ENCODE data around the gene ABCA12. TPM values are rescaled to one million over a fixed set of nuclear protein-coding genes. Genes with fewer than 3 reads are reported as not detected.

ABCA12 gene
- total and polyA plus RNA-seq, 2 of the 13 experiments (the other 11 are each of a cell fraction or from before 2014, with no cell fraction given): 0.02 to 0.07 TPM

- Histone ChIP-seq H3K27ac (ENCODE audit: extremely low read length, insufficient read depth, low read length) (no peak overlapping the region), H3K4me3 (replicated peaks in 1 of 3; ENCODE audit: insufficient read depth in 1 of 3, low read depth in 2 of 3, low read length in 3 of 3) (no peak overlapping the region), H3K4me2 (ENCODE audit: low read depth, low read length) (no peak overlapping the region), H3K4me1 (ENCODE audit: insufficient read depth, low read length) (no peaks in the 10 kb centered on the region), H3K36me3 (replicated peaks in 1 of 2; ENCODE audit: control insufficient read depth in 1 of 2, insufficient read depth in 2 of 2, low read length in 2 of 2) (no peaks in the 10 kb centered on the region), H3K9me3 (ENCODE audit: low read length) (no peaks in the 10 kb centered on the region), H3K79me2 (ENCODE audit: insufficient read depth, low read length) (no peaks in the 10 kb centered on the region), H4K20me1 (ENCODE audit: insufficient read depth, low read length) (no peaks in the 10 kb centered on the region), H2AFZ (ENCODE audit: low read length) (no peak overlapping the region), H3K27me3 (ENCODE audit: control insufficient read depth in 1 of 2, insufficient read depth in 2 of 2, low read length in 2 of 2) (no peaks in the 10 kb centered on the region), H3K9ac (ENCODE audit: insufficient read depth, low read depth, low read length) (no peak overlapping the region)
- no peak for TF ChIP-seq SUZ12 (IDR thresholded peaks at IDR 0.05; ENCODE audit: low read depth, low read length)
- TF ChIP-seq ZNF281 (CRISPR knock-in tag; IDR thresholded peaks at IDR 0.05; ENCODE audit: borderline replicate concordance): no peak
- TF ChIP-seq NR2C2 (CRISPR knock-in tag; IDR thresholded peaks at IDR 0.05; ENCODE audit: borderline replicate concordance): no peak
- no peak for TF ChIP-seq KLF16 (CRISPR knock-in tag; IDR thresholded peaks at IDR 0.05)
- no peak for TF ChIP-seq MED13 (CRISPR knock-in tag; IDR thresholded peaks at IDR 0.05)
- ATAC-seq: no peak
- CTCF ChIA-PET (ENCODE audit: low intra/inter-chr PET ratio, low total read pairs): no interaction called here
- BruUV-seq (replicated peaks): no TSS peak
- in situ Hi-C loops (cut with HindIII; ENCODE audit: extremely low pct_ligation_motif_present, low pct_unique_long_range_greater_than_20kb) (no loop called here), intact Hi-C loops (cut with micrococcal nuclease; ENCODE audit: unreplicated experiment) (no loop called here)
- 0% methylated on average over 2 of the region's 2 CpGs for WGBS (ENCODE audit: low lambda C conversion rate)
- FAIRE-seq: no peak
- DNase-seq (ENCODE audit: low spot score): no peak
- POLR2A ChIA-PET: no interaction called here
Observed at GRCh38 chr2:215031321-215031720, 107.1 kb downstream of the ABCA12 start.

DNA sequence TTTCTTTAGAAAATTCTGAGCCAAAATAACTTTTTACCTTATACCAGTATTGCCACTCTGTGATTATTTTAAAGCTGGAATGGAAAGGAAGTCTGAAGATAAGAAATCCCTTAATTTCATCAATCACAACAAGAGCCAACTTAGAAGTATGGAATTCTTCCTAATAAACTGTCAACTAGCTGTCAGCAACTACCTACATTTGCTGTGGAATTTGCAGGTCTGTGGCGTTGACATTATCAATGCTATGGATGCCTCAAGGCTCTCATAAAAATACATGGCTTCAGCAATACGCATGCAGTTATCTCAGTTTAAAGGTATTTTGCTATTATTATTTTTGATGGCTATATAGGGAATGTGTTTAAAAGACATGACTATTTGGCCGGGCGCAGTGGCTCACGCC lies 108.5 kb downstream of the ABCA12 start:
- CTCF ChIA-PET (ENCODE audit: low intra/inter-chr PET ratio, low total read pairs): no interaction called here
- FAIRE-seq: no peak

More for the DNA sequence above, 108.5 kb downstream of the ABCA12 start:
- BruUV-seq (replicated peaks): no TSS peak
- no peaks in the 10 kb centered on the region for H3K9me3 ChIP-seq (ENCODE audit: low read length)
- H3K27ac ChIP-seq (ENCODE audit: extremely low read length, insufficient read depth, low read length): no peak overlapping the region
- ATAC-seq (no peak), DNase-seq (ENCODE audit: low spot score) (no peak)
- H2AFZ ChIP-seq (ENCODE audit: low read length): no peak overlapping the region
- no peaks in the 10 kb centered on the region for H3K79me2 ChIP-seq (ENCODE audit: insufficient read depth, low read length)
- TF ChIP-seq ZNF891 (CRISPR knock-in tag; IDR thresholded peaks at IDR 0.05) (no peak), ELF4 (CRISPR knock-in tag; IDR thresholded peaks at IDR 0.05; ENCODE audit: borderline replicate concordance) (no peak), ZNF577 (CRISPR knock-in tag; IDR thresholded peaks at IDR 0.05; ENCODE audit: borderline replicate concordance, low read depth) (no peak), ATAD3A (CRISPR knock-in tag; IDR thresholded peaks at IDR 0.05) (no peak), PPARG (CRISPR knock-in tag; conservative IDR thresholded peaks at IDR 0.05) (no peak), SNAPC5 (CRISPR knock-in tag; IDR thresholded peaks at IDR 0.05; ENCODE audit: borderline replicate concordance) (no peak), ZFP36L1 (CRISPR knock-in tag; IDR thresholded peaks at IDR 0.05) (no peak), ZNF724P (CRISPR knock-in tag; IDR thresholded peaks at IDR 0.05; ENCODE audit: borderline replicate concordance) (no peak), DNMT1 (CRISPR knock-in tag; IDR thresholded peaks at IDR 0.05) (no peak), ZNF292 (CRISPR knock-in tag; IDR thresholded peaks at IDR 0.05; ENCODE audit: borderline replicate concordance, low read depth) (no peak), ZNF572 (CRISPR knock-in tag; IDR thresholded peaks at IDR 0.05) (no peak), RBM39 (IDR thresholded peaks at IDR 0.05; ENCODE audit: low read depth, low read length, poor library complexity, severe bottlenecking) (no peak)
- in situ Hi-C loops (cut with HindIII; ENCODE audit: extremely low pct_ligation_motif_present, low pct_unique_long_range_greater_than_20kb) (no loop called here), intact Hi-C loops (cut with micrococcal nuclease; ENCODE audit: unreplicated experiment) (no loop called here)
- no peaks in the 10 kb centered on the region for H3K36me3 ChIP-seq (replicated peaks in 1 of 2; ENCODE audit: control insufficient read depth in 1 of 2, insufficient read depth in 2 of 2, low read length in 2 of 2)
- no peak overlapping the region for H3K4me2 ChIP-seq (ENCODE audit: low read depth, low read length)
- H3K4me1 ChIP-seq (ENCODE audit: insufficient read depth, low read length): no peaks in the 10 kb centered on the region
- POLR2A ChIA-PET: no interaction called here
- no peaks in the 10 kb centered on the region for H4K20me1 ChIP-seq (ENCODE audit: insufficient read depth, low read length)
- 46% methylated on average over 5 of the region's 5 CpGs for WGBS (ENCODE audit: low lambda C conversion rate)
- no peak overlapping the region for H3K4me3 ChIP-seq (replicated peaks in 1 of 3; ENCODE audit: insufficient read depth in 1 of 3, low read depth in 2 of 3, low read length in 3 of 3)
- no peaks in the 10 kb centered on the region for H3K27me3 ChIP-seq (ENCODE audit: control insufficient read depth in 1 of 2, insufficient read depth in 2 of 2, low read length in 2 of 2)
- no peak overlapping the region for H3K9ac ChIP-seq (ENCODE audit: insufficient read depth, low read depth, low read length)

Data from HepG2 (cell line).